CD4-positive, alpha-beta T cell (primary cell): ENCODE results near the gene SFPQ. TPM values are rescaled to one million over a fixed set of nuclear protein-coding genes. Genes with fewer than 3 reads are reported as not detected.
A peak's percentile ranks its signal among the peaks of the same experiment; 100 is the strongest.

Source experiments
- ATAC-seq: fragments of 200-7000 bp; cut with Tn5 transposase; one replicate; pipeline ENCODE4 v1.10.0; 2022; ENCODE audit warnings: mild to moderate bottlenecking; ENCODE audit not compliant: poor library complexity
- CTCF ChIA-PET: fragments of 350-600 bp; sonication (Branson Sonifier 250); formaldehyde crosslinking; loops from one replicate; lab custom pipeline; 2021; ENCODE audit warnings: antibody characterized with exemption, inconsistent platforms; lab: Charles Lee
- POLR2A ChIA-PET: fragments of 350-600 bp; sonication (Branson Sonifier 250); formaldehyde crosslinking; loops from one replicate; lab custom pipeline; 2021; ENCODE audit warnings: antibody characterized with exemption, inconsistent platforms; lab: Charles Lee
- DNase-seq, 14 experiments: peaks; one replicate each; pipeline ENCODE4 v3.0.0-alpha.2; 2013 to 2020; ENCODE audit warnings: mixed read lengths in 2 of 14
- H3K27ac ChIP-seq, 2 donors: one replicate each; pipeline versions ENCODE4 v1.5.1 to v1.7.0; 2013; ENCODE audit warnings: low read length in 2 of 2, low read depth in 1 of 2, mild to moderate bottlenecking in 1 of 2
- H3K27me3 ChIP-seq, 2 experiments: 1 replicate in 1 of 2; 2 replicates in 1 of 2; pipeline versions ENCODE4 v1.6.1 to v1.7.0; 2013; ENCODE audit warnings: low read length in 2 of 2, control low read depth in 1 of 2, mild to moderate bottlenecking in 1 of 2, moderate library complexity in 1 of 2; ENCODE audit not compliant: insufficient read depth in 2 of 2, control insufficient read depth in 1 of 2
- H3K36me3 ChIP-seq: one replicate; pipeline ENCODE4 v1.6.1; 2013; ENCODE audit warnings: low read length, control low read depth; ENCODE audit not compliant: insufficient read depth
- H3K4me1 ChIP-seq: one replicate; pipeline ENCODE4 v1.6.1; 2013; ENCODE audit warnings: low read length, control low read depth; ENCODE audit not compliant: insufficient read depth
- H3K4me3 ChIP-seq: one replicate; pipeline ENCODE4 v1.5.1; 2013; ENCODE audit warnings: mild to moderate bottlenecking, low read length, moderate library complexity
- H3K9me3 ChIP-seq, 2 experiments: 1 replicate in 1 of 2; 2 replicates in 1 of 2; pipeline versions ENCODE4 v1.6.1 to v1.7.0; 2013; ENCODE audit warnings: low read length in 2 of 2, mild to moderate bottlenecking in 2 of 2, control low read depth in 1 of 2, moderate library complexity in 1 of 2; ENCODE audit not compliant: control insufficient read depth in 1 of 2, insufficient read depth in 1 of 2
- H3K27ac Mint-ChIP-seq: one replicate; pipeline ENCODE4 v1.8.0; 2020; ENCODE audit warnings: mixed read lengths
- H3K27me3 Mint-ChIP-seq: one replicate; pipeline ENCODE4 v1.8.0; 2021; ENCODE audit warnings: mixed read lengths
- H3K36me3 Mint-ChIP-seq: one replicate; pipeline ENCODE4 v1.8.0; 2021; ENCODE audit warnings: low read depth, mixed read lengths
- H3K4me1 Mint-ChIP-seq: one replicate; pipeline ENCODE4 v1.8.0; 2021; ENCODE audit warnings: low read depth, mixed read lengths
- H3K4me3 Mint-ChIP-seq: one replicate; pipeline ENCODE4 v1.8.0; 2020; ENCODE audit warnings: mild to moderate bottlenecking, mixed read lengths
- H3K9me3 Mint-ChIP-seq: one replicate; pipeline ENCODE4 v1.8.0; 2020; ENCODE audit warnings: mixed read lengths
- CTCF ChIP-seq: fragments of 200-600 bp; IDR thresholded peaks from one replicate; pipeline ENCODE4 v1.8.0; 2022; ENCODE audit warnings: antibody characterized with exemption, mild to moderate bottlenecking
- intact Hi-C, 2 experiments: fragments of 100-400 bp; cut with DNase I in 1 of 2; cut with micrococcal nuclease in 1 of 2; formaldehyde crosslinking; loops; one replicate each; pipeline versions ENCODE4 v1.15.1 to v1.9.0; 2023 to 2025; cut with DNase I, micrococcal nuclease
- total RNA-seq, 174 experiments: library from RNA in 2 of 174; stranded (reverse) in 2 of 174; gene quantifications; one replicate each; pipeline ENCODE4 v1.2.3 and lab custom pipeline; 2021 to 2026

SFPQ gene
- total RNA-seq, 2 experiments from 2014 or later, result 766 to 767 TPM

GRCh38 chr1:35177237-35177786 is 15.6 kb downstream of the SFPQ start:
- Histone ChIP-seq H3K9me3 (no peaks in the 10 kb centered on the region), H3K4me3 (no peak overlapping the region), H3K27ac (no peak overlapping the region), H3K27me3 (no peaks in the 10 kb centered on the region), H3K4me1 (peaks cover 4% of the 10 kb centered on the region), H3K36me3 (peaks cover 78% of the 10 kb centered on the region)
- no peaks in the 10 kb centered on the region for H3K9me3 Mint-ChIP-seq
- peak overlapping the region; percentile 17 for H3K27ac Mint-ChIP-seq
- no peak for TF ChIP-seq CTCF
- H3K27me3 Mint-ChIP-seq, result no peaks in the 10 kb centered on the region
- DNase-seq, result no peak
- H3K4me1 Mint-ChIP-seq, result peaks cover 42% of the 10 kb centered on the region
- intact Hi-C loops, result loop anchor here in 1 of 2 experiments (10.0 kb wide), 1 partner anchor 193 kb away; the partner anchor contains the start of gene TMEM35B
- CTCF ChIA-PET, result no interaction called here
- peaks cover 83% of the 10 kb centered on the region for H3K36me3 Mint-ChIP-seq
- POLR2A ChIA-PET, result no interaction called here
- no peak overlapping the region for H3K4me3 Mint-ChIP-seq
- ATAC-seq, result no peak

- H3K36me3 ChIP-seq, result peaks cover 61% of the 10 kb centered on the region
Observed at GRCh38 chr1:35175602-35176001, 17.3 kb downstream of the SFPQ start.

GRCh38 chr1:35175098-35175576 is 17.8 kb downstream of the SFPQ start:
- Histone ChIP-seq H3K4me1 (no peaks in the 10 kb centered on the region), H3K36me3 (peaks cover 56% of the 10 kb centered on the region), H3K4me3 (no peak overlapping the region), H3K9me3 (no peaks in the 10 kb centered on the region), H3K27me3 (no peaks in the 10 kb centered on the region), H3K27ac (no peak overlapping the region)
- ChIA-PET POLR2A (interaction anchor here (0.6 kb wide), 1 partner anchor 145 kb away, joined by 3 read pairs; no protein-coding TSS in a partner anchor), CTCF (no interaction called here)
- Mint-ChIP-seq H3K4me3 (no peak overlapping the region), H3K27me3 (no peaks in the 10 kb centered on the region), H3K9me3 (no peaks in the 10 kb centered on the region), H3K36me3 (peaks cover 62% of the 10 kb centered on the region), H3K4me1 (peaks cover 20% of the 10 kb centered on the region), H3K27ac (no peak overlapping the region)
- no peak for ATAC-seq
- intact Hi-C loops, result loop anchor here in 1 of 2 experiments (10.0 kb wide), 1 partner anchor 190 kb away; the partner anchor contains the start of gene TMEM35B
- TF ChIP-seq CTCF, result no peak
- DNase-seq, result no peak

More at GRCh38 chr1:35175602-35176001, 17.3 kb downstream of the SFPQ start:
- no peak for ATAC-seq
- Histone ChIP-seq H3K27me3 (no peaks in the 10 kb centered on the region), H3K9me3 (no peaks in the 10 kb centered on the region), H3K4me1 (no peaks in the 10 kb centered on the region), H3K4me3 (no peak overlapping the region), H3K27ac (no peak overlapping the region)
- no peak overlapping the region for H3K27ac Mint-ChIP-seq
- POLR2A ChIA-PET, result interaction anchor here (0.6 kb wide), 1 partner anchor 146 kb away, joined by 3 read pairs; no protein-coding TSS in a partner anchor
- H3K36me3 Mint-ChIP-seq, result peaks cover 66% of the 10 kb centered on the region
- no peaks in the 10 kb centered on the region for H3K27me3 Mint-ChIP-seq
- H3K9me3 Mint-ChIP-seq, result no peaks in the 10 kb centered on the region
- no peak for DNase-seq
- H3K4me1 Mint-ChIP-seq, result peaks cover 25% of the 10 kb centered on the region
- intact Hi-C loops, result loop anchor here in 1 of 2 experiments (10.0 kb wide), 1 partner anchor 191 kb away; the partner anchor contains the start of gene TMEM35B
- TF ChIP-seq CTCF, result no peak
- no peak overlapping the region for H3K4me3 Mint-ChIP-seq
- CTCF ChIA-PET, result no interaction called here
